NT2/D1 (cell line): ENCODE results near the gene SETD6.

Experiments
- SUZ12 ChIP-seq: IDR thresholded peaks from 2 replicates; pipeline ENCODE4 v1.6.1; 2011; ENCODE audit not compliant: insufficient read length, insufficient read depth; ENCODE audit errors: extremely low read depth
- YY1 ChIP-seq: IDR thresholded peaks from 2 replicates; pipeline ENCODE4 v1.6.1; 2011; ENCODE audit not compliant: insufficient read length, insufficient read depth
- ZNF274 ChIP-seq: IDR thresholded peaks from 2 replicates; pipeline ENCODE4 v1.6.1; 2011; ENCODE audit warnings: mild to moderate bottlenecking, low read depth, low read length

- no peak for TF ChIP-seq ZNF274
- no peak for TF ChIP-seq YY1
- TF ChIP-seq SUZ12: no peak
Measured at GRCh38 chr16:58466396-58466795, 48.9 kb upstream of the SETD6 start.
